Measurements from ENCODE around the gene TET2.

GRCh38 chr4:105147553-105148161, 981 bp downstream of the TET2 start:
- TF ChIP-seq CTCF (conservative IDR thresholded peaks at IDR 0.05; ENCODE audit: low read depth, low read length), result no peak
- TF ChIP-seq EZH2 (IDR thresholded peaks at IDR 0.05; ENCODE audit: borderline replicate concordance, low read depth, low read length, poor library complexity, severe bottlenecking), result no peak

Measured in A673 (cell line).